ENCODE data around the gene NRP2. TPM values are rescaled to one million over a fixed set of nuclear protein-coding genes. Genes with fewer than 3 reads are reported as not detected.

Gene NRP2
- total and polyA plus RNA-seq, 2 experiments from 2014 or later, result 61.0 to 79.2 TPM

DNA sequence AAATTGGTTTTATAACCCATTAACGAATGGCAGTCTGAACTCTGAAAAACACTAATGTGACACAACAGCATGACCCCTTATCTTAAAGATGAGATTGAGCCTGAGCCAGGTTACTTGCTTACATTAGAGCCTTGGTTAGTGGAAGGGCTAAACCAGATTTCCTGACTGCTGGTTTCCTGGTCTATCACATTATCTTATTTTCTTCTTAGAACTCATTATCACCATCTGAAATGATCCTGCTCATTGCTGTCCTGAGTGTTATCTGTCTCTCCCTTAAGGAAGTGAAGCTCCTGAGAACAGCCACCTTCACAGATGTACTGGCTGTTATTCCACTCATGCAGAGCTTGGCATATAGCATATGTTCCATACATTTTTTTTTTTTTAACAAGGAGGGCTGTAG, 9.0 kb upstream of the NRP2 start:
- H3K9me2 ChIP-seq (replicated peaks; ENCODE audit: insufficient read depth), result no peaks in the 10 kb centered on the region

DNA sequence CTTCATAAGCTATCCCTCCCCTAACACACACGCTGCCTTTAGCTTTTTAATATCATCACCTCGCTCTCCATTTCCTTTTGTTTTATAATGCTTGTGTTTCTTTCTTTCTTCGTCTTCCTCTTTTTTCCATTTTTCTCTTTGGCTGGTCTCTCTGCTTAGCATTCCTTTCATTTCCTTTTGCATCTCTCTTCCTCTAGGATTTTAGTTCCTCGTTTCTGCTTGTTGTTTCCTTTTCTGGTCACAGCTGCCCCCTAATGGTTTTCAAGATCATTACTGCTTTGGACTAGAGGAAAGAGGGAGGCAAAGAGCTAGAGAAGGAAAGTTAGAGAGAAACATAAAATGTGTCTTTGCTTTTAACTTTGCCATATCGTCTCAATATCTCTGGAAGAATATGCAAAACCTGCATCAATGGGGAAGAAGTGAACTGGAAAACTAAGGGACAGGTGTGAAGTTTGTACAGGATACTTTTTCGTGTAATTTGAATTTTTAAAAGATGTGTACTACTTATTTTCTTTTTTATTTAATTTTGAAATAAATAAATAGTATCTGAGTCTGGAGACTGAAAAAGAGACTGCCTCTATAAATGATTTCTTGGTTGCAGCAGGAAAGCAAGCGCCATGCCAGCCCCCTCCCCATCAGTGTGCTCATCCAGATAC, 6.3 kb upstream of the NRP2 start:
- peak; percentile 76 for DNase-seq (ENCODE audit: low spot score)
- Histone ChIP-seq H3K79me2 (no peaks in the 10 kb centered on the region), H4K20me1 (ENCODE audit: insufficient read depth, poor library complexity, severe bottlenecking) (no peaks in the 10 kb centered on the region), H3K27ac (peak overlapping the region; percentile 2), H3K36me3 (replicated peaks; ENCODE audit: insufficient read depth, low read depth) (no peaks in the 10 kb centered on the region), H3K4me3 (no peak overlapping the region), H2AFZ (peak overlapping the region; percentile 11), H3K4me1 (ENCODE audit: insufficient read depth) (peaks cover 12% of the 10 kb centered on the region), H3K4me2 (peak overlapping the region; percentile 39), H3K27me3 (no peaks in the 10 kb centered on the region), H3K9me3 (ENCODE audit: low read depth) (no peaks in the 10 kb centered on the region), H3K9me2 (replicated peaks; ENCODE audit: insufficient read depth) (no peaks in the 10 kb centered on the region)
- TF ChIP-seq EZH2 (IDR thresholded peaks at IDR 0.05; ENCODE audit: borderline replicate concordance) (no peak), EZH2phosphoT487 (IDR thresholded peaks at IDR 0.05; ENCODE audit: low read depth, severe bottlenecking, unreplicated experiment) (no peak)
- TF ChIP-seq, protein P1, sequence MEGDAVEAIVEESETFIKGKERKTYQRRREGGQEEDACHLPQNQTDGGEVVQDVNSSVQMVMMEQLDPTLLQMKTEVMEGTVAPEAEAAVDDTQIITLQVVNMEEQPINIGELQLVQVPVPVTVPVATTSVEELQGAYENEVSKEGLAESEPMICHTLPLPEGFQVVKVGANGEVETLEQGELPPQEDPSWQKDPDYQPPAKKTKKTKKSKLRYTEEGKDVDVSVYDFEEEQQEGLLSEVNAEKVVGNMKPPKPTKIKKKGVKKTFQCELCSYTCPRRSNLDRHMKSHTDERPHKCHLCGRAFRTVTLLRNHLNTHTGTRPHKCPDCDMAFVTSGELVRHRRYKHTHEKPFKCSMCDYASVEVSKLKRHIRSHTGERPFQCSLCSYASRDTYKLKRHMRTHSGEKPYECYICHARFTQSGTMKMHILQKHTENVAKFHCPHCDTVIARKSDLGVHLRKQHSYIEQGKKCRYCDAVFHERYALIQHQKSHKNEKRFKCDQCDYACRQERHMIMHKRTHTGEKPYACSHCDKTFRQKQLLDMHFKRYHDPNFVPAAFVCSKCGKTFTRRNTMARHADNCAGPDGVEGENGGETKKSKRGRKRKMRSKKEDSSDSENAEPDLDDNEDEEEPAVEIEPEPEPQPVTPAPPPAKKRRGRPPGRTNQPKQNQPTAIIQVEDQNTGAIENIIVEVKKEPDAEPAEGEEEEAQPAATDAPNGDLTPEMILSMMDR (IDR thresholded peaks at IDR 0.05; ENCODE audit: poor library complexity), result peak; percentile 94
- WGBS (ENCODE audit: low lambda C conversion rate, missing lambda C conversion rate), result 28% methylated on average over 7 of the region's 7 CpGs

More for the DNA sequence above, 9.0 kb upstream of the NRP2 start:
- no peaks in the 10 kb centered on the region for H3K27me3 ChIP-seq
- H3K4me1 ChIP-seq (ENCODE audit: insufficient read depth), result peaks cover 3% of the 10 kb centered on the region
- H3K4me3 ChIP-seq, result no peak overlapping the region
- TF ChIP-seq EZH2phosphoT487 (IDR thresholded peaks at IDR 0.05; ENCODE audit: low read depth, severe bottlenecking, unreplicated experiment) (no peak), EZH2 (IDR thresholded peaks at IDR 0.05; ENCODE audit: borderline replicate concordance) (no peak)
- TF ChIP-seq, protein P1 (IDR thresholded peaks at IDR 0.05; ENCODE audit: poor library complexity), result no peak
- no peaks in the 10 kb centered on the region for H4K20me1 ChIP-seq (ENCODE audit: insufficient read depth, poor library complexity, severe bottlenecking)
- H3K9me3 ChIP-seq (ENCODE audit: low read depth), result no peaks in the 10 kb centered on the region
- H3K36me3 ChIP-seq (replicated peaks; ENCODE audit: insufficient read depth, low read depth), result no peaks in the 10 kb centered on the region
- no peak overlapping the region for H3K4me2 ChIP-seq
- no peak overlapping the region for H3K27ac ChIP-seq
- no peak overlapping the region for H2AFZ ChIP-seq
- no peak for DNase-seq (ENCODE audit: low spot score)
- no peaks in the 10 kb centered on the region for H3K79me2 ChIP-seq
- WGBS (ENCODE audit: low lambda C conversion rate, missing lambda C conversion rate), result 44% methylated on average over 1 of the region's 1 CpG

- no peak overlapping the region for H3K4me3 ChIP-seq
- no peak for DNase-seq (ENCODE audit: low spot score)
- peaks cover 18% of the 10 kb centered on the region for H3K4me1 ChIP-seq (ENCODE audit: insufficient read depth)
- peak overlapping the region; percentile 55 for H3K4me2 ChIP-seq
- H2AFZ ChIP-seq, result no peak overlapping the region
- H4K20me1 ChIP-seq (ENCODE audit: insufficient read depth, poor library complexity, severe bottlenecking), result no peaks in the 10 kb centered on the region
- no peak for TF ChIP-seq EZH2phosphoT487 (IDR thresholded peaks at IDR 0.05; ENCODE audit: low read depth, severe bottlenecking, unreplicated experiment)
- TF ChIP-seq EZH2 (IDR thresholded peaks at IDR 0.05; ENCODE audit: borderline replicate concordance), result no peak
- TF ChIP-seq, protein P1 (IDR thresholded peaks at IDR 0.05; ENCODE audit: poor library complexity), result no peak
- no peaks in the 10 kb centered on the region for H3K36me3 ChIP-seq (replicated peaks; ENCODE audit: insufficient read depth, low read depth)
- peak overlapping the region; percentile 68 for H3K27ac ChIP-seq
- no peaks in the 10 kb centered on the region for H3K9me3 ChIP-seq (ENCODE audit: low read depth)
- no peaks in the 10 kb centered on the region for H3K27me3 ChIP-seq
- H3K79me2 ChIP-seq, result peaks cover 11% of the 10 kb centered on the region
- H3K9me2 ChIP-seq (replicated peaks; ENCODE audit: insufficient read depth), result no peaks in the 10 kb centered on the region
- 55% methylated on average over 9 of the region's 9 CpGs for WGBS (ENCODE audit: low lambda C conversion rate, missing lambda C conversion rate)
Measured at GRCh38 chr2:205678541-205679142, 3.7 kb upstream of the NRP2 start.
